Keratinocyte (primary cell): ENCODE measurements around the gene GDPD5.

Source experiments
- CTCF ChIP-seq, 3 experiments: IDR thresholded peaks in 1 of 3; conservative IDR thresholded peaks in 1 of 3; optimal IDR thresholded peaks in 1 of 3; 2 replicates in 2 of 3; 3 replicates in 1 of 3; pipeline versions ENCODE3 to v1.5.1; 2011; ENCODE audit warnings: low read length in 3 of 3, mild to moderate bottlenecking in 3 of 3, moderate library complexity in 2 of 3, control low read depth in 1 of 3, inconsistent platforms in 1 of 3; ENCODE audit not compliant: insufficient read depth in 2 of 3; ENCODE audit errors: extremely low read depth in 1 of 3
- EZH2 ChIP-seq: IDR thresholded peaks from one replicate; pipeline ENCODE4 v1.6.1; 2012; ENCODE audit warnings: inconsistent platforms, mild to moderate bottlenecking, low read length, moderate library complexity

GRCh38 chr11:75534259-75535069, 8.7 kb upstream of the GDPD5 start:
- TF ChIP-seq CTCF (optimal IDR thresholded peaks at IDR 0.05 in 1 of 3, IDR thresholded peaks at IDR 0.05 in 1 of 3, conservative IDR thresholded peaks at IDR 0.05 in 1 of 3; ENCODE audit: extremely low read depth in 1 of 3, insufficient read depth in 2 of 3, low read length in 3 of 3): no peak
- no peak for TF ChIP-seq EZH2
